Stimulated activated CD4-positive, alpha-beta T cell treated with anti-CD3 and anti-CD28 coated beads, Interleukin-1b, Interleukin-23, amount 100 ng/mL, for 1 hour (primary cell): ENCODE results near the gene ZNF326.
"Not testable (repeated sequence)": the region's sequence is repeated elsewhere in the genome, so short reads cannot be mapped to it uniquely, and the experiment has no call there.

Experiments used
- DNase-seq, 2 donors: peaks; one replicate each; pipeline ENCODE4 v3.0.0-alpha.2; 2020; ENCODE audit warnings: low read depth in 2 of 2

The ZNF326 gene

GRCh38 chr1:89965193-89965768 is 29.6 kb upstream of the ZNF326 start:
- no peak for DNase-seq

GRCh38 chr1:89966656-89967055 is 28.3 kb upstream of the ZNF326 start:
- no peak for DNase-seq

- DNase-seq: no peak
Measured at GRCh38 chr1:89971600-89971999, 23.3 kb upstream of the ZNF326 start.

- no peak for DNase-seq
Measured at GRCh38 chr1:89972024-89972423, 22.9 kb upstream of the ZNF326 start.

- no peak for DNase-seq
Measured at GRCh38 chr1:89973471-89974127, 21.3 kb upstream of the ZNF326 start.

GRCh38 chr1:89974256-89974655 is 20.7 kb upstream of the ZNF326 start:
- no peak for DNase-seq

GRCh38 chr1:89974696-89975470 is 20.0 kb upstream of the ZNF326 start:
- DNase-seq: no peak

- no peak for DNase-seq
Measured at GRCh38 chr1:89975540-89976125, 19.3 kb upstream of the ZNF326 start.

- DNase-seq: no peak
Measured at GRCh38 chr1:89978755-89979154, 16.2 kb upstream of the ZNF326 start.

- DNase-seq: no peak
Measured at GRCh38 chr1:89980605-89981004, 14.3 kb upstream of the ZNF326 start.

- not testable (repeated sequence) for DNase-seq
Measured at GRCh38 chr1:89982846-89983245, 12.1 kb upstream of the ZNF326 start.

- DNase-seq: not testable (repeated sequence)
Measured at GRCh38 chr1:89984564-89985116, 10.3 kb upstream of the ZNF326 start.

- DNase-seq: no peak
Measured at GRCh38 chr1:89986020-89986419, 8.9 kb upstream of the ZNF326 start.

- DNase-seq: peak; percentile 17
Measured at GRCh38 chr1:89987159-89987819, 7.6 kb upstream of the ZNF326 start.

- no peak for DNase-seq
Measured at GRCh38 chr1:89989099-89989498, 5.8 kb upstream of the ZNF326 start.

- no peak for DNase-seq
Measured at GRCh38 chr1:89989799-89990198, 5.1 kb upstream of the ZNF326 start.

GRCh38 chr1:89990976-89991831 is 3.7 kb upstream of the ZNF326 start:
- no peak for DNase-seq

- no peak for DNase-seq
Measured at GRCh38 chr1:89993541-89993940, 1.4 kb upstream of the ZNF326 start.

- no peak for DNase-seq
Measured at GRCh38 chr1:89994231-89994804, 592 bp upstream of the ZNF326 start.
